ENCODE results near the gene APP.

DNA sequence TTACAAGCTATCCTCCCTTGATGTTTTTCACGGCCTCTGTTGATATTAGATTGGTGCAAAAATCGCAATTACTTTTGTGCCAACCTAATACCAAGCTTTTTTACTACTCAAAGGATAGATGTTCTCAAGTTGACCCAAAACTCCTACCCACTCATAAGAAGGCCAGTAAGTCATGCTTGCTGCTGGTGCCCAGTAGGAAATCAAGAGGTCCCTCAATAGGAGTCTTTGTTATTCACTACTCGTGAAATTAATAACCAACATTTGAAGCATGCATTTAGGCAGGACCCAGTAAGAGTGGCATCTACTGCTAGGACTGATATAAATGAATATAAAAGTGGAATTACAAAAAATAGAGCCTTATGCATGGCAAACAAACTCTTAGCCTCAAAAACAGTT is 52.6 kb downstream of the APP start:
- TF ChIP-seq CTCF (IDR thresholded peaks at IDR 0.05; ENCODE audit: low read depth, low read length, poor library complexity, severe bottlenecking) (no peak), EZH2phosphoT487 (IDR thresholded peaks at IDR 0.05; ENCODE audit: borderline replicate concordance, low read length) (no peak)

Data from DOHH2 (cell line).